AG10803 (cell line): Measurements from ENCODE around the gene SETBP1.

Experiments
- DNase-seq: peaks from one replicate; pipeline ENCODE4 v3.0.0; 2010; ENCODE audit warnings: low read depth
- H3K4me3 ChIP-seq: 2 replicates; pipeline ENCODE4 v1.5.1; 2011; ENCODE audit warnings: mild to moderate bottlenecking, low read length, control low read depth
- TF ChIP-seq, protein P1 (sequence below): conservative IDR thresholded peaks from 2 replicates; pipeline ENCODE4 v1.5.1; 2011; ENCODE audit warnings: mild to moderate bottlenecking, low read length, control low read depth, inconsistent platforms

SETBP1 gene

DNA sequence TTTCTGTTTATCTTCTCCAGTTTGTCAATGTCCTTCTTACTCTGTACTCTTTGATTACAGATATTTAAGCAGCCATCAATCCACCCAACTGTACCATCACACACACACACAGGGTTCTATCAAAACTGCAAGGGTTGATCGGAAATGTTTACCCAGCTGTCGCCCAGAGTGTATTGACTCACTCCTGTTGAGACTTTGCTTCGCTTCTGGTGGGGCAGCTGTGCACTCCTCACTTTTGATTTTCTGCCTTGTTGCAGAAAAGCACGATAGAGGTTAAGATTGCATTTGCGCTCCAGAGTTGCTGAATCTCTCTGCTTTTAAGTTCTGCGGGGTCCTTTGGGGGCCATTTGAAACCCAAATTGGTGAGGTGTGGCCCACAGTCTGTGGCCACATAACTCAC is 216.2 kb downstream of the SETBP1 start:
- TF ChIP-seq, protein P1, sequence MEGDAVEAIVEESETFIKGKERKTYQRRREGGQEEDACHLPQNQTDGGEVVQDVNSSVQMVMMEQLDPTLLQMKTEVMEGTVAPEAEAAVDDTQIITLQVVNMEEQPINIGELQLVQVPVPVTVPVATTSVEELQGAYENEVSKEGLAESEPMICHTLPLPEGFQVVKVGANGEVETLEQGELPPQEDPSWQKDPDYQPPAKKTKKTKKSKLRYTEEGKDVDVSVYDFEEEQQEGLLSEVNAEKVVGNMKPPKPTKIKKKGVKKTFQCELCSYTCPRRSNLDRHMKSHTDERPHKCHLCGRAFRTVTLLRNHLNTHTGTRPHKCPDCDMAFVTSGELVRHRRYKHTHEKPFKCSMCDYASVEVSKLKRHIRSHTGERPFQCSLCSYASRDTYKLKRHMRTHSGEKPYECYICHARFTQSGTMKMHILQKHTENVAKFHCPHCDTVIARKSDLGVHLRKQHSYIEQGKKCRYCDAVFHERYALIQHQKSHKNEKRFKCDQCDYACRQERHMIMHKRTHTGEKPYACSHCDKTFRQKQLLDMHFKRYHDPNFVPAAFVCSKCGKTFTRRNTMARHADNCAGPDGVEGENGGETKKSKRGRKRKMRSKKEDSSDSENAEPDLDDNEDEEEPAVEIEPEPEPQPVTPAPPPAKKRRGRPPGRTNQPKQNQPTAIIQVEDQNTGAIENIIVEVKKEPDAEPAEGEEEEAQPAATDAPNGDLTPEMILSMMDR = no peak
- DNase-seq = no peak
- no peak overlapping the region for H3K4me3 ChIP-seq

DNA sequence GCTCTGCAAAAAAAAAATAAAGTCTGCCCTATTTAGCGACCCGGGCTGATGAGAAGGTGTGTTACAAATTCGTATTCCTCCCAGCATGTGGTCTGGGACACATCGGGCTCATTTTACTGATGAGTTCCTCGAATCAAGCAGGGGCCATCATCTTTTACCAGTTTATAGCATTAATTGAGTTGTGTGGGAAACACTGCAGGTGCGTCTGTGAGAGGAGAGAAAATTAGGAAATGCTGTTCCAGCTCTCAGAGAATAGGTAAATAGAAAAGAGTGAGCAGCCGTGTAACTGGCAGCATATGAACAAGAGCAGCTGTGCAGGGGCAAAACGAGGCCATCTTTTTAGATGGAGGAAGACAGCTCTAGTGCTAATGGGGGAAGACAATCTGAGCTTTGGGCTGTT is 216.7 kb downstream of the SETBP1 start:
- no peak overlapping the region for H3K4me3 ChIP-seq
- TF ChIP-seq, protein P1 = no peak
- no peak for DNase-seq

DNA sequence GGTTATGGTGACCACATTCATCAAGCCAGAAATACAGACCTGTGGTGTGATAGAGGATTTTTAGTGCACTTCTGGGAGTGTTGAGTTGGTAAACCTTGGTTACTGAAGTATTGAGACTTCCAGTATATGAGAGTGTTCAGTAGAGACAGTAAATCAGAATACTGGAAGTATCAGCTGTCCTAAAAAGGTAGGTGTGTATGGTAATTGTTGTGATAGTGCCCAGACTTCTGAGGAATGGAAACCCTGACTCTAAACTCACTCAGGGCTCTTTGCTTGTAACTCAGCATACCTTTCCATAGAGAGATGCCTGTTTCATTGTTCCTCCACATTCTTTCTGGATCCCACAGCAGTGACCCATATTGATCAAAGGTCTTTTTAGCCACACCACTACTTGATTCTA is 217.1 kb downstream of the SETBP1 start:
- DNase-seq = no peak
- H3K4me3 ChIP-seq = no peak overlapping the region
- TF ChIP-seq, protein P1 = no peak

DNA sequence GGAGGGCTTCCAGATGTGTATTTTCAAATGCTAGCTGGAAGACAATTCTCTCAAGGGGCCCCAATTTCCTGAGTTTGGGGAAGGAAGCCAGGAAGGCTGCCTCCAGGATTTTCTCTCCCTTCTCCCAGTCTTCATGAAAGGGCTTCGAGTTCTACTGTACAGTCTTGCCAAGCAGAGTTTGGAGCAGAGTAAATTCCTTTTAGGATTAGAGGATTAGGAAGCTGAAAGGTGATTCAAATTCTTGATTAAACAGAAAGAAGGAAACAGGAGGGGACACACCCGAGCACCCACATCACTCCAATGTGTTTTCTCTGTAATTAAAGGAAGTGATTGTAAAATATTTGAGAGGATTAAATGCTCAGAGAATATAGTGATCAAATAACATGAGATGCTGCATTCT is 217.8 kb downstream of the SETBP1 start:
- TF ChIP-seq, protein P1 = no peak
- DNase-seq = no peak
- H3K4me3 ChIP-seq = no peak overlapping the region

DNA sequence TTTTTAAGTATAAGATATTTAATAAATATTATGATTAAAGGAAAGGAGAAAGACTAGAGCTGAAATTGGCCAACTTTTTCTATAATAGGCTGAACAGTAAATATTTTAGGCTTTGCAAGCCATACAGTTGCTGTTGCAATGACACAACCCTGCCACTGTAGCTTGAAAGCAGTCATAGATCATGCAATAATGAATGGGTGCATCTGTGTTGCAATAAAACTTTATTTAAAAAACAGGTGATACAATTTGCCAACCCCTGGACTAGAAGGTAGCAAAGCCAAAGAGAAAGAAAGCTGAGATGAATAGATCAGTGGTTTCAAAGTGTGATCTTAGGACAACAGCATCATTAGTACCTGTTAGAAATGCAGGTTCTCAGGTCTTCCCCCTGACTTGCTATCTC is 219.1 kb downstream of the SETBP1 start:
- no peak overlapping the region for H3K4me3 ChIP-seq
- DNase-seq = no peak
- TF ChIP-seq, protein P1 = peak; percentile 13; the same call in 1 of the 2 replicates

DNA sequence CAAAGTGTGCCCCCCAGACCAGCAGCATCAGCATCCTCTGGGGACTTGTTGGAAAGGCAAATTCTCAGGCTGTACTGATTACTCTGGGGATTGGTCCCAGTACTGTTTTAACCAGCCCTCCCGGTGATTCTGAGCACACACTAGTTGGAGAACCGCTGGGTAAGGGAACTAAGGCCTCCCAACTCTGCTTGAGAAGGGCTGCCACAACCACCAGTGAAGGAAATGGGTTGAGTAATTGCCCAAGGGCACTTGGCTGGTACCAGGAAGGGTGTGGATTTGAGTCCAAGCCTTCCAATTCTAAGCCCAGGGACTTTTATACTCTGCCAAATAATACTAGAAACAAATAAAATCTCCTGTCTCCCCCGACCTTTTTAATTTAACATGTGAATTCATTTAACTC is 219.9 kb downstream of the SETBP1 start:
- H3K4me3 ChIP-seq = no peak overlapping the region
- DNase-seq = peak; percentile 23
- TF ChIP-seq, protein P1 = no peak

DNA sequence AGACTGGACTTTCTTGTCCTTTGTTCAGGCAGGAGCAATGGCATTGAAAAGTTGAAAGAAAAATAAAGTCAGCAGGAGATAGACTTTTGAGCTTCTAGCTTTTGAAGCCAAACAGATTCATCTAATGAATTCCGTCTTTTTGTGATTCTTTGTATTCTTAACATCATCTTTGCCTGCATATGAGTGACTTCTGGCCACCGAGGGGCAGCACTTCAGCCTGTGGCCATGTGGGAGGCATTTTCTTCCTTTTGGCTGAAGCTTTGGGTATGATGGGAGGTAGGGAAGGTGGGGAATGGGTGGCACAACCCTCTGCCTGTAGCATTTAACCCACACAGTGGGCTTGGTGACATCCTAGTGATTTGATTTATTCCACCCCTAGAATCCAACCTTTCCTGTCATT is 220.6 kb downstream of the SETBP1 start:
- DNase-seq = no peak
- TF ChIP-seq, protein P1 = no peak
- H3K4me3 ChIP-seq = no peak overlapping the region
